ENCODE data around the gene TXNDC8.

- no peak for TF ChIP-seq CTCF (IDR thresholded peaks at IDR 0.05)
- no peak for TF ChIP-seq POLR2A (IDR thresholded peaks at IDR 0.05)
- no peak for TF ChIP-seq POLR2AphosphoS5 (IDR thresholded peaks at IDR 0.05)
- TF ChIP-seq EP300 (IDR thresholded peaks at IDR 0.05), result no peak
These were observed 83.2 kb downstream of the TXNDC8 start for GRCh38 chr9:110254500-110254899.

All from gastroesophageal sphincter (tissue), 3 donors.